ENCODE results near the gene MOK.
"Not testable (repeated sequence)": the region's sequence is repeated elsewhere in the genome, so short reads cannot be mapped to it uniquely, and the experiment has no call there.

The MOK gene

GRCh38 chr14:102314242-102315011 lies 9.5 kb upstream of the MOK start:
- in situ Hi-C loops (cut with MboI; ENCODE audit: low sequenced_read_pairs, unreplicated experiment): loop anchor here (5.0 to 10.0 kb wide), 2 partner anchors 260 to 352 kb away; partner anchors contain the start of gene DYNC1H1
- peak; percentile 87 for DNase-seq (ENCODE audit: low spot score)
- TF ChIP-seq CTCF (IDR thresholded peaks at IDR 0.05; ENCODE audit: borderline replicate concordance, control extremely low read depth, extremely low read depth, insufficient read depth, missing control alignments): peak; percentile 95

DNA sequence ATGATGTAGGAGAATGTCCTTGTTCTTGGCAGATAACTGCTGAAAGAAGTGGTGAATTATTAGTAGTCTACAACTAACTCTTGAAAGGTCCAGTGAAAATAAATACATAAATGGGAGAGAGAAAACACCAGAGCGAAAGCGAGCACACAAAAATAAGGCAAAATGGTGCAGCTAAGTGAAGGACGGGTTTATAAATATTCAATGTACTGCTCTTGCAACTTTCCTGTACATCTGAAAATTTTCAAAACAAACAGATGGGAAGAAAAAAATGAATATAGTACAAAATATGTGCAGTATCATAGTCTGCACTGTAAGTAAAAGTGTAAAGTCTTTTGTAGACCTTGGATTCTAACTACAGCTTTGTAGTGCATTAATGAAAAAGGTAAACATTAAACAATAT lies 1.3 kb downstream of the MOK start:
- no peak for TF ChIP-seq CTCF (IDR thresholded peaks at IDR 0.05; ENCODE audit: borderline replicate concordance, control extremely low read depth, extremely low read depth, insufficient read depth, missing control alignments)
- in situ Hi-C loops (cut with MboI; ENCODE audit: low sequenced_read_pairs, unreplicated experiment): no loop called here
- no peak for DNase-seq (ENCODE audit: low spot score)

DNA sequence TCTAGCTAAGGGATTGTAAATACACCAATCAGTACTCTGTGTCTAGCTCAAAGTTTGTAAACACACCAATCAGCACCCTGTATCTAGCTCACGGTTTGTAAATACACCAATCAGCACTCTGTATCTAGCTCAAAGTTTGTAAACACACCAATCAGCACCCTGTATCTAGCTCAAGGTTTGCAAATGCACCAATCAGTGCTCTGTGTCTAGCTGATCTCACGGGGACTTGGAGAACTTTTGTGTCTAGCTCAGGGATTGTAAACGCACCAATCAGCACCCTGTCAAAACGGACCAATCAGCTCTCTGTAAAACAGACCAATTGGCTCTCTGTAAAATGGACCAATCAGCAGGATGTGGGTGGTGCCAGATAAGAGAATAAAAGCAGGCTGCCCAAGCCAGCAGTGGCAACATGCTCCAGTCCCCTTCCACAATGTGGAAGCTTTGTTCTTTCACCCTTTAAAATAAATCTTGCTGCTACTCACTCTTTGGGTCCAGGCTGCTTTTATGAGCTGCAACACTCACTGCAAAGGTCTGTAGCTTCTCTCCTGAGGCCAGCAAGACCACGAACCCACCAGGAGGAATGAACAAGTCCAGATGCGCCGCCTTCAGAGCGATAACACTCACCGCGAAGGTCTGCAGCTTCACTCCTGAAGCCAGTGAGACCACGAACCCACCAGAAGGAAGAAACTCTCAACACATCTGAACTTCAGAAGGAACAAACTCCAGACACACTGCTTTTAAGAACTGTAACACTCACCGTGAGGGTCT lies 6.5 kb downstream of the MOK start:
- DNase-seq (ENCODE audit: low spot score); in situ Hi-C loops (cut with MboI; ENCODE audit: low sequenced_read_pairs, unreplicated experiment): not testable (repeated sequence)

- in situ Hi-C loops (cut with MboI; ENCODE audit: low sequenced_read_pairs, unreplicated experiment): no loop called here
- no peak for TF ChIP-seq CTCF (IDR thresholded peaks at IDR 0.05; ENCODE audit: borderline replicate concordance, control extremely low read depth, extremely low read depth, insufficient read depth, missing control alignments)
Measured at GRCh38 chr14:102297436-102298170, 7.4 kb downstream of the MOK start.

GRCh38 chr14:102295270-102295669 lies 9.7 kb downstream of the MOK start:
- no peak for DNase-seq (ENCODE audit: low spot score)
- TF ChIP-seq CTCF (IDR thresholded peaks at IDR 0.05; ENCODE audit: borderline replicate concordance, control extremely low read depth, extremely low read depth, insufficient read depth, missing control alignments): no peak
- in situ Hi-C loops (cut with MboI; ENCODE audit: low sequenced_read_pairs, unreplicated experiment): no loop called here

More at GRCh38 chr14:102297436-102298170, 7.4 kb downstream of the MOK start:
- no peak for DNase-seq (ENCODE audit: low spot score)

GRCh38 chr14:102293781-102294180 lies 11.2 kb downstream of the MOK start:
- no peak for TF ChIP-seq CTCF (IDR thresholded peaks at IDR 0.05; ENCODE audit: borderline replicate concordance, control extremely low read depth, extremely low read depth, insufficient read depth, missing control alignments)
- no peak for DNase-seq (ENCODE audit: low spot score)
- in situ Hi-C loops (cut with MboI; ENCODE audit: low sequenced_read_pairs, unreplicated experiment): no loop called here

Data from GM13976 (cell line).